ENCODE measurements around the gene NXT1. TPM values are rescaled to one million over a fixed set of nuclear protein-coding genes. Genes with fewer than 3 reads are reported as not detected.

Gene NXT1
- total and polyA plus RNA-seq, 10 donors = 14.6 to 37.4 (median 26.5) TPM

DNA sequence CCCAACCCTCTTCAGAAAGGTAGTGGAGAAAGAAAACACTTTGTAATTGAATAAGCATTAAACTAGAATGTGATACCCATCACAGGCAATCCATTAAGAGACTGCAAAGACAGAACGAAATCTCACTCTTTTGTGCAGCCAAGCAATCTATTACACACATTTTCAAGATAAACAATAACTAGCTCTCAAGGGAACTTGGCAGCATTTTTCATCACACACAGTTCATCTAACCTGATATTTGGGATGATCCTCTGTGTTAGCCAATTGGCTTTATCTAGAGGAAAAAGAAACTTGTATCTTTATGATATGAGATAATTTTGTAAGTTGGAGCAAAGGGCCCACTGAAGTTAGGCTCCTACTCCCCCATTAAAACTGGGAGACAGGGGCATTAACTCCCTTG is 9.9 kb downstream of the NXT1 start:
- Histone ChIP-seq H3K4me1 (peaks cover 26 to 81% (median 53%) of the 10 kb centered on the region in 6 donors), H3K27ac (peak overlapping the region; percentile 95 to 100 (median 100)), H3K4me3 (peak overlapping the region in 1 of 8 donors; percentile 96), H3K9me3 (no peaks in the 10 kb centered on the region), H3K36me3 (peaks cover 0 to 23% (median 12%) of the 10 kb centered on the region in 6 donors), H3K27me3 (replicated peaks in 1 of 7) (no peaks in the 10 kb centered on the region)
- 85 to 95% (median 92%) methylated on average over 1 of the region's 1 CpG for WGBS, 5 donors
- intact Hi-C loops (cut with DNase I; ENCODE audit: low total_unique reads) = no loop called here
- TF ChIP-seq POLR2AphosphoS5 (IDR thresholded peaks at IDR 0.05) = no peak
- TF ChIP-seq POLR2A (IDR thresholded peaks at IDR 0.05) = no peak
- no peak for TF ChIP-seq CTCF (IDR thresholded peaks at IDR 0.05 in 8 of 11, conservative IDR thresholded peaks at IDR 0.05 in 3 of 11)
- no peak for DNase-seq

DNA sequence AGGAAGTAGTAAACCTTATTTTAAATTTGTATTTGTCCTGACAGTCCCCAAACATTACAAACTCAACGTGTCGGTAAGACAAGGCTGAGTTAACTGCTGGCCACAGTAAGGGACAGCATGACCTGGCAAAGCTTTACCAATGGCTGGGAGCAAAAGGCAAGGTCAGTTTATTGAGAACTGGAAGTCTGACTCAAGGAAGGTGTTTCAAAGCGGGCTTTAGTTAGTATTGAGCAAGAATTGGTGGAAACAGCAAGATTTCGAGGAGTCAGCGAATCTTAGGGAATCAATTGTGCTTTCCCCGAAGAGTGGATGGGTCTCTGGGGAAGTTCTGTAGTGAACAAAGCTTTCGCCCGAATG is 10.5 kb downstream of the NXT1 start:
- Histone ChIP-seq H3K9me3 (no peaks in the 10 kb centered on the region), H3K4me1 (peaks cover 31 to 81% (median 58%) of the 10 kb centered on the region in 6 donors), H3K4me3 (peak overlapping the region; percentile 38 to 96 (median 74)), H3K27me3 (replicated peaks in 1 of 7) (no peaks in the 10 kb centered on the region), H3K27ac (peak overlapping the region; percentile 95 to 100 (median 100)), H3K36me3 (peaks cover 0 to 21% (median 13%) of the 10 kb centered on the region in 6 donors)
- intact Hi-C loops (cut with DNase I; ENCODE audit: low total_unique reads) = no loop called here
- WGBS, 5 donors = 3 to 5% (median 4%) methylated on average over 8 of the region's 8 CpGs
- DNase-seq = no peak
- TF ChIP-seq CTCF (IDR thresholded peaks at IDR 0.05 in 8 of 11, conservative IDR thresholded peaks at IDR 0.05 in 3 of 11) = no peak
- no peak for TF ChIP-seq POLR2AphosphoS5 (IDR thresholded peaks at IDR 0.05)
- TF ChIP-seq POLR2A (IDR thresholded peaks at IDR 0.05) = no peak

DNA sequence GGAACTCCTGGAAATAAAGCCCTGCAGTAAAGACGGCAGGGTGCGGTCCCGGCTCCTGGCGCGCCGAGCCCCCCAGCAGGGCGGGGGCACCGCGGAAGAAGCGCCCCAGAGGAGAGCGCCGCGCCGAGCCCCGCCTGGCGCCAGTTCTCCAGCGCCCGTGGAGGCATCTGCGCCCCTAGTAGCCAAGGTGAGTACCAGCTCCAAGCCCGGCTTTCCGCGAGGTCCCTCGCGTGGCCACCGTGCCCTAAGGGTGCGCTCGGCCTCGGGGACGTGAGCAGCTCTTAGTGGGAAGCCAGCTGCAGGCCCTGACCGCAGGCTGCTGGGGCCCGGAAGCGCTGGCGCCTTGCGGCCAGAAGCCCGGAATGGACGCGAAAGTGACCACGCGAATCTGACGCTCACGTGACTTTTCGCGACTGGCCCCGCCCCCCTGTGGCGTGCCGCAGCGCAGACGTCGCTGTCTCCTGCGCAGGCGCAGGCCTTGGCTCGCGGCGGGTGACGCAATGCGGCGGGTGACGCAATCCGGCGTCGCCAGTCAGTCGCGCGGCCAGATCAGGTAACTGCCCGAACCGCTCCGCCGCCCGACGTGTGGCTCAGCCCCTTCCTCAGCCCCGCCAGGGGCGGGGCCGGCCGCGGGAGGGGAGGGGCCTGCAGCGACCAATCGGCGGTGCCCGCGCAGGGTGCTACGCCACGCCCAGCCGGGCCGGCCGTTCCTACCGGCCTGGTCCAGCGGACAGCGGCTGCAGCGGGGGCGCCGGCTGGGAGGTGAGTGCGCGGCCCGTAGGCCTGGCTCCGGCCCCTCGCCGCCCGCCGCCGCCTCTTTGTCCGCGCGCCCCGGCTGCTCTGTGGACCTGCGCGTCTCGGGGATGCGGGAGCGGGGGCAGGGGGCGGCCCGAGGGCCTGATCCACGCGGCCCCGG is 11.1 kb downstream of the NXT1 start, which contains the start of gene GZF1:
TSS of gene GZF1 (plus strand) at position 707 of the 916 bp plus-strand sequence. CDS start 2,202 bp downstream, outside the sequence.
- intact Hi-C loops (cut with DNase I; ENCODE audit: low total_unique reads) = no loop called here
- H3K4me1 ChIP-seq = peaks cover 36 to 81% (median 64%) of the 10 kb centered on the region in 6 donors

More for the DNA sequence above, 11.1 kb downstream of the NXT1 start, which contains the start of gene GZF1:
- H3K9me3 ChIP-seq = no peaks in the 10 kb centered on the region
- peak within 1 kb of the TSS; percentile 95 to 100 (median 100) for H3K27ac ChIP-seq
- H3K36me3 ChIP-seq = peaks cover 0 to 21% (median 14%) of the 10 kb centered on the region in 6 donors
- H3K4me3 ChIP-seq = peak within 1 kb of the TSS; percentile 46 to 96 (median 78)
- peak; percentile 100 for DNase-seq
- TF ChIP-seq POLR2AphosphoS5 (IDR thresholded peaks at IDR 0.05) (peak; percentile 98 to 99 (median 99)), CTCF (IDR thresholded peaks at IDR 0.05 in 8 of 11, conservative IDR thresholded peaks at IDR 0.05 in 3 of 11) (peak in 9 of 11 experiments; percentile 29 to 84 (median 59)), POLR2A (IDR thresholded peaks at IDR 0.05) (peak; percentile 74 to 93 (median 81))
- no peaks in the 10 kb centered on the region for H3K27me3 ChIP-seq (replicated peaks in 1 of 7)
- WGBS, 5 donors = 1 to 2% (median 1%) methylated on average over 36 to 114 of the region's 114 CpGs
